ENCODE data around the gene HOXD3. TPM values are rescaled to one million over a fixed set of nuclear protein-coding genes. Genes with fewer than 3 reads are reported as not detected.
A peak's percentile ranks its signal among the peaks of the same experiment; 100 is the strongest.

Gene HOXD3
- total RNA-seq, 1 experiment from 2014 or later = 1.6 TPM

- DNase-seq (ENCODE audit: low read depth) = no peak
Observed at GRCh38 chr2:176149481-176149938, 7.6 kb upstream of the HOXD3 start.

GRCh38 chr2:176149939-176150583 is 7.0 kb upstream of the HOXD3 start:
- no peak for DNase-seq (ENCODE audit: low read depth)

GRCh38 chr2:176150584-176151441 is 6.3 kb upstream of the HOXD3 start:
- DNase-seq (ENCODE audit: low read depth) = no peak

- DNase-seq (ENCODE audit: low read depth) = peak; percentile 61
Observed at GRCh38 chr2:176151442-176152287, 5.4 kb upstream of the HOXD3 start, which contains the start of gene HOXD4. HOXD4 (plus strand) TSS chr2:176151550; CDS start chr2:176151634, 84 bp downstream.

GRCh38 chr2:176152350-176153181 is 4.5 kb upstream of the HOXD3 start:
- peak; percentile 66 for DNase-seq (ENCODE audit: low read depth)

- no peak for DNase-seq (ENCODE audit: low read depth)
Observed at GRCh38 chr2:176154576-176155252, 2.4 kb upstream of the HOXD3 start.

- DNase-seq (ENCODE audit: low read depth) = no peak
Observed at GRCh38 chr2:176155356-176156044, 1.6 kb upstream of the HOXD3 start.

- no peak for DNase-seq (ENCODE audit: low read depth)
Observed at GRCh38 chr2:176156301-176156806, 753 bp upstream of the HOXD3 start.

GRCh38 chr2:176157499-176158185 is 535 bp downstream of the HOXD3 start:
- DNase-seq (ENCODE audit: low read depth) = no peak

GRCh38 chr2:176158186-176158591 is 1.1 kb downstream of the HOXD3 start:
- no peak for DNase-seq (ENCODE audit: low read depth)

- no peak for DNase-seq (ENCODE audit: low read depth)
Observed at GRCh38 chr2:176158855-176159662, 2.0 kb downstream of the HOXD3 start.

- no peak for DNase-seq (ENCODE audit: low read depth)
Observed at GRCh38 chr2:176159663-176160250, 2.6 kb downstream of the HOXD3 start.

GRCh38 chr2:176160251-176160985 is 3.3 kb downstream of the HOXD3 start:
- DNase-seq (ENCODE audit: low read depth) = no peak

- no peak for DNase-seq (ENCODE audit: low read depth)
Observed at GRCh38 chr2:176160986-176161824, 4.1 kb downstream of the HOXD3 start.

GRCh38 chr2:176161825-176162626 is 4.9 kb downstream of the HOXD3 start:
- no peak for DNase-seq (ENCODE audit: low read depth)

All from RPMI7951 (cell line).